Inflammatory macrophage treated with lipopolysaccharide for 4 hours (primary cell): Measurements from ENCODE around the gene GOLGA7B.
A peak's percentile ranks its signal among the peaks of the same experiment; 100 is the strongest.

Experiments
- DNase-seq: peaks from one replicate; pipeline ENCODE4 v3.0.0-alpha.2; 2020

The GOLGA7B gene

DNA sequence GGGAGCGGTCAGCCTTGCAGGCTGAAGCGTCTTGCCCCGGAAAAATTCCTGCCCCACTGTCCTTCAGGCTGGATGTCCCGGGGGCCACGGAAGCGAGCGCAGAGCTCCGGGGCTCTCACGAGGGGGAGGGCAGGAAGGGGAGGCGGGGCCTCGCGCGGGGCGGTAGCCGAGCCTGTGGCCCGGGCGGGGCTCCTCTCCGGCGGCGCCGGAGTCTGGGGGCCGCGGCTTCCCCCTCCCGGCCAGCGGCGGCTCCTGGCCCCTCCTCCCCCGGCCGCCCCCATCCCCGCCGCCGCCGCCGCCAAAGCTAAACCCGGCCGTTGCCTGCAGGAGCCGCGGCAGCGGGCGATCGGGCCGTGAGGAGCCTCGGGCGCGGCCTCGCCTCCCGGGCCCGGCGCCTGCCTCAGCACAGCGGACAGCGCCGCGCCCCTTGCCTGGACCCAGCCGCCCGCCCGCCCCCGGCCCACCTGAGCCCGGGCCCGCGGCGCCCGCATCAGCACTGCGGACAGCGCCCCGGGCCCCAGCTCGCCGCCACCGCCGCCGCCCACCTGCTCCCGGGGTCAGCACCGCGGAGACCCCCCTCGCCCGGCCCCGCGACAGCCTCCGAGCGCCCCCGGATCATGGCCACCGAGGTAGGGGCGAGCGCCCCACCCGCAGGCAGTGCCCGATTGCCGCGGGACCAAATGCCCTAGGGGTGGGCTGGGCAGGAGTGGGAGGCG, at the start of gene GOLGA7B:
Gene GOLGA7B (plus strand): TSS at position 157 of the 716 bp plus-strand sequence. CDS start 461 bp downstream, at position 618.
- DNase-seq: no peak

DNA sequence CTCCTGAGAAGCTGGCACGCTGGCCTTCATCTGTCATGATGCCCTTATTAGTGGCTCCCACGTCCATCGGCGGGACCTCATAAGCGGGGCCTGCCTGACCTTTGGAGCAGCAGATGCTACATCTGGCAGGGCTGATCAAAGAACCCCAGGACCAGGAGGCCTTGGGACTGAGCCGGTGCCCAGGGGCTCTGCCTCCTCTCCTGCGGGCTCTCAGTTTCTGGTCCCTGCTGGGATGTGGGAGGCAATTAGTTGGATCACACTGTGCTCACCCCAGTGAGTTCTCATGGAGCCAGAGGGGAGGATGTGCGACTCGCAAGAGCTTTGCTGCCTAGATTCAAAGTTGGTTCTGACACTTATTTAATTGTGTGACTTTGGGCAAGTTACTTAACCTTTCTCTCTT, 49.2 kb upstream of the GOLGA7B start:
- no peak for DNase-seq

DNA sequence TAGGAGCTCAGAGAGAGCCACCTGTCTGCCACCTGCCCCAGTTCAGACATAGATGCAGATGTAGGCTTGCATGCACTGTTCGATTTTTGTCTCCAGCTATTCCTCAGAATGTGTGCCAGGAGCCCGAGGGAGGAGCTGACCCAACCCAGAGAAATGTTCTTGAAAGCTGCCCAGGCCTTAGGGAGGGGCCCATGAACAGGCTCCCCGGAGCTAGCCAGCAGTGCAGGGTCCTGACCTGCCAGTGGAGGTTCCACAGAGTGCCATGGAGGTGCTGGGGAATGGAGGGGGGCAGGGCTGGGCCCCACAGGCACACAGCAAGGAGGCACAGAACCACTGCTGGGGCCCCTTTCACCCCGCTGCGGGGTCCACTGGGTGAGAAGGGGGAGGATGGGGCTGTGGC, 48.2 kb upstream of the GOLGA7B start:
- DNase-seq: no peak

DNA sequence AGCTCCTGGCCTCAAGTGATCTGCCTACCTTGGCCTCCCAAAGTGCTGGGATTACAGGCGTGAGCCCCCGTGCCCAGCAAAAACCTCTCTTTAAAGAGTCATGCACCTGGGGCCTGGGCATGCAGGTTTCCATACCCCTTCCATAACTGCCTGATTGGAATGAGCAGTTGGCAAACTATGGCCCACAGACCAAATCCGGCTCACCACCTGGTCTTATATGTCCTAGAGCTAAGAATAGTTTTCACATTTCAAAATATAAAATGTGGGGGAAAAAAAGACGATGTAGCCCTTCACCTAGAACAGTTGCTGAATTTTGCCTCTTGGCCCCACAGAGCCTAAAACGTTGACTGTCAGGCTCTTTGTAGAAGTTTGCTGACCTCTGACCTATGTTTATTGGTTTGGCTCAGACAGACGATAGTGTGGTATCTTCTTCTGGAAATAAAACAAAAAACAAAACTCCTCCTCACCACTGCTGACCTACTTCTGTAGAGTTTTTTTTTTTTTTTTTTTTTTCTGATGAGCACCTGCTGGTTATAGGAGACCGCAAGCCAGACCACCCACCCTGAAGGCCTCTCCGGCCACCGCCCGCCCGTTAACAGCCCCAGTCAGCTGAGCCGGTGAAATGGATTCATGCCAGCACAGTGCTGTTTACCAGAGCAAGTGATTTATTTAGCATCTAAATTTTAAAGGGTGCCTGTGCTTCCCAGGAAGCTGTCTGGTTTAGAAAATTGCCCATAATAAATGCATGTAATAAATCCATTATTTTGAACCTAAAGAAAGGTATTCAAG, 44.4 kb upstream of the GOLGA7B start:
- no peak for DNase-seq

DNA sequence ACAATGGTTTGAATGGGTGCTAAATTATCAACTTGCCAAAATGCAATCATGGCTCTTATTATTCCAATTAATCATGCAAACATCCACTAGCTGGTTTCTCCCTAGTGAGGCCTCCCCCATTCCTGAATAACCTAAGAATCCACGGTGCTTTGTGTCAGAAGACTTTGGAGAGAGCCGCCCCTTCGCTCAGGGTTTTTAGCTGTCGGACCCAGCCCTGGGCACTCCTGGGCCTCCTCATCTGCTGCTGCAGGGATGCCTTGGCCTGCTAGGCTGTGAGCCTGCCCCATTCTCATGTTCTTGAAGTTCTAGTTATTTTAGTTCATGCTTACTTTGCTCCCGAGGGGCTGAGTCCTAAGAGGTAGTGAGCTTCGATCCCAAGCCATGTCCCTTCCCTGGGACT, 43.7 kb upstream of the GOLGA7B start:
- no peak for DNase-seq

DNA sequence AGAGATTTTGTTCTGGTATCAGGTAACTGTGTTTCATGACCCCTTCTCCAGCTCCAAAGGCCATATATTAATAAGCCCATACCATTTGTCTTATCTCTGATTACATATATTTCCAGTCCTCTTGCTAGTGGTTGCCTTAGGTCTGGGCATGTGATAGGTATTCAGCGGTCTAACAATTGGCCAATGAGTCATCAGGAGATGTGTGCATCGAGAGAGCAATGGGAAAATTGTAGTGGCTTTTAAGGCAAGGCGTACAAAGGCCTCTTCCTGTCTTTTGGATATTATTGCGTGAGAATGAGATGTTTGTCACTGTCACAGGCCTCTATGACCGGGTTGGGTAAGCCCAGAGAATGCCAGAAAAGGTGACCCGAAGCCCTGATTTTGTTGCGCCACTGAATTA, 39.2 kb upstream of the GOLGA7B start:
- DNase-seq: peak; percentile 3

DNA sequence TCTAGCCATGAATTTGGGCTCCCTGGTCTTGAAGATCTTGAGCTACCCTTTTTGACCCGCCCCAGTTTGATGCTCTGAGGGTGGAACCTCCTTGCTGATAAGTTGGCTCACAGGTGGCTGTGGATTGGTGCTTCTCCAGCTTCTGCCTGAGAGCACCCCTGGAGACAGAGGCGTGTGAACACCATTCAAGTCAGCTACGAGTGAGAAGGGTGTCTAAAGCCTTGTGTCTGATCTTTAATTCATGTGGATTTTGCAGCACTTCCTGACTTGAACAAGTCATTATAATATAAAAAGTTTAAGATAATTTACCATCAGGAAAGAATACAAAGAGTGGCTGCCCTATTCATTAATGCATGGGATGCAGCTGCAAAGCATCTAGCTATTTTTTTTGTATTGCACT, 37.7 kb upstream of the GOLGA7B start:
- no peak for DNase-seq

DNA sequence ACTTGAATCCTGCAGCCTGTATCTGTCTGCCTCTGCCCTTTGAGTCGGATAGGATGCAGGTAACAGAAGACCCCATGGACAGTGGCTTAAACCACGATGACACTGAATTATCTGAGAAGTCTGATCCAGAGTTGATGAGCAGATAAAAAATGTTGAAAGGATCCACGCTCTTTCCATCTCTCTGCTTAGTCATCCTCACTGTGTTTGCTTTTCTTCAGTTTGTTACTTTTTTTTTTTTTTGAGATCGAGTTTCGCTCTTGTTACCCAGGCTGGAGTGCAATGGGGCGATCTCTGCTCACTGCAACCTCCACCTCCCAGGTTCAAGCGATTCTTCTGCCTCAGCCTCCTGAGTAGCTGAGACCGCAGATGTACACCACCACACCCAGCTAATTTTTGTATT, 36.9 kb upstream of the GOLGA7B start:
- no peak for DNase-seq

DNA sequence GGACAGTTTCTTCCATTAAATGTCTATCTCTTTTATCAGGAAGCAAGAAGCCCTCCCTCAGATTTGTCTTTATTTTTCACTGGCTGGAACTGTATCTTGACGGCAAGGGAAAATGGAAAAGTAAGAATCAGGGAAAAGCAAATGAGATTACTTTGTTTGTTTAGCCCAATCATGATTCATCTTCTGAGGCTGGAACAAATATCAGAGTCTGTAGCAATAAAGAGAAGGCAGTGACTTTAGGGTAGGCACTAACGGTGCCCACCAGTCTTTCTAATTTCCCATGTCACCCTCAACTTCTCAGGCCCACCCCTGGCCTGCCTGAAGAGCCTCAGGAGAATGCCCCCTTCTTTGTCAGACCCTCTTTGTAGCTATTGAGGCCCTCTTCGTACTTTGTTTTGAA, 36.3 kb upstream of the GOLGA7B start:
- DNase-seq: no peak

DNA sequence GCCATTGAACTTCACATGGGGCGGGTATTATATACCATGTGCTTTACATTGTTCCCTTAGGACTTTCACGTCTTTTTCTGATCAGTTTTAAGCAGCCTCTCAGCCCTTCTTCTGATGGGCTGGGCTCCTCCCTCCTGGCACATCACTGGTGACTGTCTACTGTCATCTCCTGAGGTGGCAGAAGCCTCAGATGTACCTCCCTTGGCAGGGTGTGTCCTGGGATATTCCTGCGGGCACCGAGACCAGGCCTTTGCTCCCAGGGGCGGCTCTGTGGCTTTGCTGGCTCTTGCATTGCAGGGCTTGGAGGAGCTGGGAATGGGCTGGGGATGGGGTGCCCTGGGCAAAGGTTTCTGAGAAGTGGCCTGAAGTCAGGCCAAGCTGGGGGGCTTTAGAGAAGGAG, 34.6 kb upstream of the GOLGA7B start:
- no peak for DNase-seq

DNA sequence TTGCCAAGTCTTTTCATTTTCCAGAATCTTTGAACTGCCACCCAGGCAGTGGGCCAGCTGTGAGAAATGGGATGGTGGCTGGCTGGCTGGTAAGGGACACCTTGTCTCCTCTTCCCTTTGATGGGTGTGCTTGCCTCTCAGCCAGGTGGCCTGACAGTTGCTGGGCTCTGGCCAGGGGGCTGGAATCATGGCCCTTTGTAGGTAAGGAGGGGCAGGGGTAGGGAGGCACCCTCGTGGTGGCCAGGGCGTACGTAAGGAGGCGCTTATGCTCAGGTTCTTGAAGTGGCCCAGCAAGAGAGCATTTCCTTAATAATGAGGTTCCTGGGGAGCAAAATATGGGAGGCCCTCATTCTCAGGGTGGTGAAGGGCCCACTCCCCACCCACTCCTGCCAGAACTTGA, 33.0 kb upstream of the GOLGA7B start:
- DNase-seq: no peak

DNA sequence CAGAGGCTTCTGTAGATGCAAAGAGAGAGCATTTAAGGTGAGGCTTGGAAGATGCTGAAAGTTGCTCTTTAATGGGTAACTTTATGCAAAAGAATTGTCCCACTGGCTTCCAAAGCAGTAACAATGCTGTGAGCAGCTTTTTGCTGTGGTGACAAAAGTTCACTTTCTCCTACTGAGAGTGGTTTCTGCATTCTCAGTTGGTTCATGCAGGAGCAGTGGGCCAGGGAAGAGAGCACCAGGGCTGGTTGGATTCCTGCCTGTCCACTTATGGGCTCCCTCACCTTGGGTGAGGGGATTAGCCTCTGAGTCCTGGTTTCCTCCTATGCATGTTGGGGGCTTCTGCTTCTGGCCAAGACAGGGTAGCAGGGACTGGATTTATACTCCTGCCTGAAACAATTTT, 31.1 kb upstream of the GOLGA7B start:
- no peak for DNase-seq

DNA sequence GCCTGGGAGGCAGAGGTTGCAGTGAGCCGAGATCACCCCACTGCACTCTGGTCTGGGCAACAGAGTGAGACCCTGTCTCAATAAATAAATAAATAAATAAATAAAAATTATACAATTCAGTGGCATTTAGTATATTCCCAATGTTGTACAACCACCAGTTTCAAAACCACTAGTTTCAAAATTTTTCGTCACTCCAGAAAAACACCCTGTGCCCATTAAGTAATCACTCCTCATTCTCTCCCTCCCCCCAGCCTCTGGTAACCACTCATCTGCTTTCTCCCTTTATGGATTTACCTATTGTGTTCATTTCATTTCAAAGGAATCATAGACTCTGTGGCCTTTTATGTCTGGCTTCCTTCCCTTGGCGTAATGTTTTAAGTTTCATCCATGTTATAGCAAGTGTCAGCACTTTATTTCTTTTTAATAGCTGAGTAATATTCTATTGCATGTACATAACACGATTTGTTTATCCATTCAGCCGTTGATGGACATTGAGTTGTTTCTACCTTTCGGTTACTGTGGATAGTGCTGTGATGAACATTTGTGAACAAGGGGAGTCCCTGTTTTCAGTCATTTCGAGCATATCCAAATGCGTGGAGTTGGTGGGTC, 29.4 kb upstream of the GOLGA7B start:
- peak; percentile 52 for DNase-seq

DNA sequence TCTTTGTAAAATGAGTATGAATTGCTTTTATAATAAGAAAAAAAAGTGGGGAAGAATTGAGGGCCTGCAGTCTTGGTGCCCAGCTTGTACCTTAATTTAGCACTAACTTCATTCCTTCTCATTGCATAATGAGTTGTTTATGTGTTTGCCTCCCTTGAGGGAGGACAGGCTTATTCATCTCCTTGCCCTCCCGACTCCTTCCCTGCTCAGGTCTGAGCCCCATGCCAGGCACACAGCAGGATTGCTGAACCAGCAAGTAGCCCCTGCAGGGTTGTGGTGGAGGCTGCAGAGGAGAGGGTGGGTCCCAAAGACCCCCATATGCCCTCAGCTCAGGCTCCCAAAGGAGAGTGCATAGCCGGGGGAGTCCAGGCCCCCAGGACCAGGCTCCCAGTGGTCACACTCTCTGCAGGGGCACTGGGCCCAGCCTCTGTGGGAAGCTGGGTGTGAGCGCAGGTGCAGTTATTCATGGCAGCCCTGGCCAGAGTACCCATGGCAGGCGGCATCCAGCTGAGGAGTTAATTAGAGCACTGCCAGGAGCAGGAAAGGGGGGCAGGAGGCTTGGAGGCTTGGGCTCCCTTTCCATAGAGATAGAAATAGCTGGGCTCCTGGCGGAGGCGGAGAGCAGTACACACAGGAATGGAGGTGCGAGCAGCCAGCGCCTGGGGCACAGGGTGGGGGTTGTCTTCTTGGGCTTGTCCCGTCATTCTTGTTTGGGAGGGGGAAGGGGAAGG, 28.2 kb upstream of the GOLGA7B start:
- DNase-seq: no peak

DNA sequence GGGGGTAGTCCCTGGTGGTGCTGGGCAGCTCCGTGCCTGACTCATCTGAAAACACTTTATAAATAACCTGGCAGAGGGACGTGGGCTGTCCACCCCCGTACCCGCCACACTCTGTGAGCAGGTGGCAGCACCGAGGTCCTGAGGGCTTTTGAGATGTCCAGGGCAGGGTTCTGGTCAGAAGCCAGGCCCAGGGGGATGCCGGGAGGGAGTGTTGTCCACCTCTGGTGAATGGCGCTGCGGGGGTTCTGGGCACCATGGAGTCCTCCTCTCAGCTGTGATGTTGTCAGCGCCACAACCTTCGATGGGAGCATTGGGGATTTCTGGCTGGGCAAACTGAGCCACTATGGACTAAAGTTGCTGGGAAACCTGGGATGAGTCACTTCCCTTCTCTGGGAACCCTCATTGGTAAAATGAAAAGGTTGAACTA, 27.4 kb upstream of the GOLGA7B start:
- DNase-seq: no peak

DNA sequence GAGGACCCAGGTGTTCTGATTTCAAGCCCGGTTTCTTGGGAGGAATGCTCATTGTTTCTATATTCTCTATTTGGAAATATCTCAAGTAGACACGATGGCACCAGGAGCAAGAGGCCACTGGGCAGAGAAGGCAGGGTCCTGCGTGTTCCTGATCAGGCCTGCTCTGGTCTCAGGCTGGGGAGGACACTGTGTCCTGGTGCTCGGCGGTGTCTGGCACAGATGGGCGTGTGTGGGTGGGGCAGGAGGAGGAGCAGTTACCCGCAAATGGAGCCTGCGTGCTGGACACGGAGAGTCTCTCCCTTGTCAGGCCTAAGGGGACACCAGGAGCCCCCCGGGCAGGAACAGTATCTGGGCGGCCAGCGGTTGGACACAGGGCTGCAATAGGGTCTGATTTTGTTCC, 25.9 kb upstream of the GOLGA7B start:
- DNase-seq: no peak

DNA sequence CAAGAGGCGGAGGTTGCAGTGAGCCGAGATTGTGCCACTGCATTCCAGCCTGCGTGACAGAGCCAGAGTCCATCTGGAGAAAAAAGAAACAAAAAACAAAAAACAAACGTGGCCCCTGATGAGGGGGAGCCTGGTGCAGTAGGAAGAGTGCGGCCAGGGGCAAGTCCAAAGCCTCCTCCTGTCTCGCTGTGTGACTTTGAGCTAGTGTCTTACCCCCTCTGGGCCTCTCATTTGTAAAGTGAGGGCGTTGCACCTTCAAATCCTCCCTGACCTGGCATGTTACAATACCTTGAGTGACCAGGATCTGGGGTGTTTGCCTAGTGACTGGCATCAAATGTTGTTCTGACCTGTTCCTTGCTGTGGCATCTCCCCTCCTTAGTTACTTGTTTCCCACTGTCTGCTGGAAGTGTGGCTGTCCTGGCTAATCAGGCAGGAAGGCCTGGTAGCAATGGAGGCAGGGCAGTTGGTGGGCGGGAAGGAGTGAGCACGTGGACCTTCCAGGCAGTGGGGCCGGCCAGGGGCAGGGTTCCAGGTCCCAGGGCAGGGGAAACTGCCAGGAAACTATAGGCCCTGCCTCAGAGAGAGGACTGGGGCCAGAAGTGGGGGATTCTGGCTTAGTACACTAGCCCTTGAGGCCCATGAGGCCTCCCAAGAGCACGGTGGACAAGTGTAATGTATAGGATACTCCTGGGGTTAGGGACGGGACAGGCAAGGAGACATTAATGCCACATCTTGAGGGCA, 24.5 kb upstream of the GOLGA7B start:
- no peak for DNase-seq

DNA sequence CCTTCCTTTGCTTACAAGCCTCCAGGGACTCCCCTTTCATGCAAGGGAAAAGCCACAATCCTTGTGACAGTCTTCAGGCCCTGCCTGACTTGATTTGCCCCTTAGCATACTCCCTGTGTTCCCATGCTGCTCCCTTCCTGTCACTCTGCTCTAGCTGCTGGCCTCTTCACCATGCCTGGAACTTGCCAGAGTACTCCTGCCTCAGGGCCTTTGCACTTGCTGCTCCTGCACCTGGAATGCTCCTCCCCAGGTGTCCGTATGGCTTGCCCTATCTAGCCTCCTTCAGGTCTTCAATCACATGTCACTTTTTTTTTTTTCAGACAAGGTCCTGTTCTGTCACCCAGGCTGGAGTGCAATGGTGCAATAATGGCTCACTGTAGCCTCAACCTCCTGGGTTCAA, 22.8 kb upstream of the GOLGA7B start:
- no peak for DNase-seq

DNA sequence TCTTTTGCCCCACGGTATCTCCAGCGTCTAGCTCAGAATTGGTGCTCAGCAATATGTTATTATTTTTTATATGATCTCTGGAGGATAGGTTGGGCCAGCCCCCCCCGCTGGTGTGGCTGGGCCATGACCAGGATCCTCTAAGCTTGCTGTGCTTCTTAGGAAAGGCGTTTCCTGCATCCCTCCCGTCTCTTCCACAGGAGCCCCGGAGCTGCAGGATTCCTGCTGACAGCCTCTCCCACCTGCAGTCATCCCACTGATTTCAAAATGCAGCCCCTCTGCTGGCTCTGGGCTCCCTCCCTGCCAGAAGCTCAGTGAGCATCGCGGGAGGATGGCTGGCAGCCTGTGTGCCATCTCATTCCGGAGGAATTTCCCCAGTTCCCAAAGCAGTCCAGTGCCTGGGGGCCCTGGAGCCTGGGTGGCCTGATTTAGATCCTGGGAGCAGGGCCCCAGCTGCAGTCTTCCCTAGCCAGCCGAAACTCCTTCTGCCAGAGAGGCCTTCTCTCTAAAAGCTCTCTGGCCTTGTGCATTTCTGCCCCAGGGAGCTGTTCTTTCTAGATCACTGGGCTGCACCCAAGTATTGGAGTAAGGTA, 21.8 kb upstream of the GOLGA7B start:
- DNase-seq: no peak

DNA sequence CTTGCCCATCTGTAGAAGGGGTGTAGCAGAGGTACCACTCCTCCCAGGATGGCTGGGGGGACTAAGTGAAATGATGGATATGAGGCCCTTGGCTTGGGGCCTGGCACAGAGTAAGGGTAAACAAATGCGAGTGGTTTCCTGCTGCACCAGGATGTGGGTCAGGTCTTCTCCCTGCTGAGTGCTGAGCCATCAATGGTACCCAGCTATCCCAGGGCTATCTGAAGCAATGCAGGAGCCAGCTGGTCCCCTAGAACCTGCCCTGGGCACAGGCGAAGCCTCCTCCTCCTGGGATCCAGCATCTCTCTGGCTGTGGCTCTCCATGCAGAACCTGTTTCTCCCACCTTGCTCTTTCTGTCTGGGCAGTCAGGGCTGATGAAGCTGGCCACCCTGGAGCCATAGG, 20.9 kb upstream of the GOLGA7B start:
- no peak for DNase-seq

DNA sequence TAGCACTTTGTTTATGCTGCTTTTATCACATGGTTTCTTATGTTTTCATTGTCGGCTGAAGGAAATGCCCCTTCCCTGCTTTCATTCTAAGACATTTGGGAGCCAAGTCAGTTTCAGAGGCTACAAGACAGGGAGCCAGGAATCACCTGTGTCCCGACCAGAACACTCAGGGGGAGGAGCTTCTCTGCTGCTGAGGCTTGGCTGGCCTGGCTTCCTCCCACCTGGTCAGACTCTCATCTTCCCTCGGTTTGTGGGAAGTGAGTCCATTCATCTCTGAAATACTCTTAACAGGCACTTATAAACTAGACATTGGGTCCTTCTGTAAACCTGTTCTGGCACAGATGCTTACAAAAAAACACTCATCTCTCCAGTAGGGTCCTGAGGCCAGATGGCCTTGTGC, 19.6 kb upstream of the GOLGA7B start:
- no peak for DNase-seq

DNA sequence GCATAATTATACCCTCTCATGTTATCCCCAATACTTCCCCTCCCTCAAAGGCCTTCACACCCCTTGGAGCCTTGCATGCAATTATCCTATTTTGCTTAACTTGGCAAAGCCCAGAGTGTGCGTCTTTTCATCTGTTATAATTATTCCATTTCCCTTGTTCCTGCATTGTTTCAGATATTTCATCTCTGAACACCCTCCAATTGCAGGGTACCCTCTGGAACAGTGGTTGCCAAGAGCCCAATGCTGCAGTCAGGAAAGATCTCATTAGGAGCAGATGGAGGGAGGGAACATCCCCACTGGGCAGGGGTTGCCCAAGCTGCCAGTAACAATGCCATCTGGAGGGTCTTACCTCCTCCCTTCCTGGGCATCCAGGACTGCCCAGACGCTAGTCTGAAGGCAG, 18.4 kb upstream of the GOLGA7B start:
- DNase-seq: no peak
